ENCODE measurements around the gene PCDH9. TPM values are rescaled to one million over a fixed set of nuclear protein-coding genes. Genes with fewer than 3 reads are reported as not detected.

PCDH9 gene
- total and polyA plus RNA-seq, 10 donors = 0.24 to 8.1 (median 3.8) TPM

- Histone ChIP-seq H3K36me3 (no peaks in the 10 kb centered on the region), H3K27ac (no peak overlapping the region), H3K4me3 (no peak overlapping the region), H3K27me3 (replicated peaks in 1 of 7) (no peaks in the 10 kb centered on the region), H3K9me3 (peaks cover 0 to 5% (median 0%) of the 10 kb centered on the region in 8 donors), H3K4me1 (no peaks in the 10 kb centered on the region)
- 84 to 91% (median 88%) methylated on average over 6 of the region's 6 CpGs for WGBS, 5 donors
- intact Hi-C loops (cut with DNase I; ENCODE audit: low total_unique reads) = no loop called here
- TF ChIP-seq POLR2AphosphoS5 (IDR thresholded peaks at IDR 0.05) = no peak
- TF ChIP-seq, protein P1, sequence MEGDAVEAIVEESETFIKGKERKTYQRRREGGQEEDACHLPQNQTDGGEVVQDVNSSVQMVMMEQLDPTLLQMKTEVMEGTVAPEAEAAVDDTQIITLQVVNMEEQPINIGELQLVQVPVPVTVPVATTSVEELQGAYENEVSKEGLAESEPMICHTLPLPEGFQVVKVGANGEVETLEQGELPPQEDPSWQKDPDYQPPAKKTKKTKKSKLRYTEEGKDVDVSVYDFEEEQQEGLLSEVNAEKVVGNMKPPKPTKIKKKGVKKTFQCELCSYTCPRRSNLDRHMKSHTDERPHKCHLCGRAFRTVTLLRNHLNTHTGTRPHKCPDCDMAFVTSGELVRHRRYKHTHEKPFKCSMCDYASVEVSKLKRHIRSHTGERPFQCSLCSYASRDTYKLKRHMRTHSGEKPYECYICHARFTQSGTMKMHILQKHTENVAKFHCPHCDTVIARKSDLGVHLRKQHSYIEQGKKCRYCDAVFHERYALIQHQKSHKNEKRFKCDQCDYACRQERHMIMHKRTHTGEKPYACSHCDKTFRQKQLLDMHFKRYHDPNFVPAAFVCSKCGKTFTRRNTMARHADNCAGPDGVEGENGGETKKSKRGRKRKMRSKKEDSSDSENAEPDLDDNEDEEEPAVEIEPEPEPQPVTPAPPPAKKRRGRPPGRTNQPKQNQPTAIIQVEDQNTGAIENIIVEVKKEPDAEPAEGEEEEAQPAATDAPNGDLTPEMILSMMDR (IDR thresholded peaks at IDR 0.05 in 8 of 11, conservative IDR thresholded peaks at IDR 0.05 in 3 of 11) = no peak
- TF ChIP-seq POLR2A (IDR thresholded peaks at IDR 0.05) = no peak
- DNase-seq = no peak
Observed at GRCh38 chr13:66926851-66927524, 303.1 kb downstream of the PCDH9 start.

GRCh38 chr13:66926200-66926850 is 303.8 kb downstream of the PCDH9 start:
- DNase-seq = no peak
- peaks cover 0 to 5% (median 0%) of the 10 kb centered on the region in 8 donors for H3K9me3 ChIP-seq
- no peaks in the 10 kb centered on the region for H3K4me1 ChIP-seq
- TF ChIP-seq POLR2A (IDR thresholded peaks at IDR 0.05) = no peak
- TF ChIP-seq, protein P1 (IDR thresholded peaks at IDR 0.05 in 8 of 11, conservative IDR thresholded peaks at IDR 0.05 in 3 of 11) = no peak
- TF ChIP-seq POLR2AphosphoS5 (IDR thresholded peaks at IDR 0.05) = no peak
- no peaks in the 10 kb centered on the region for H3K36me3 ChIP-seq
- intact Hi-C loops (cut with DNase I; ENCODE audit: low total_unique reads) = no loop called here
- WGBS, 5 donors = 74 to 90% (median 78%) methylated on average over 4 of the region's 4 CpGs
- H3K27me3 ChIP-seq (replicated peaks in 1 of 7) = no peaks in the 10 kb centered on the region
- no peak overlapping the region for H3K4me3 ChIP-seq
- H3K27ac ChIP-seq = no peak overlapping the region

GRCh38 chr13:66922444-66922843 is 307.7 kb downstream of the PCDH9 start:
- Histone ChIP-seq H3K4me3 (no peak overlapping the region), H3K4me1 (no peaks in the 10 kb centered on the region), H3K9me3 (peaks cover 0 to 18% (median 6%) of the 10 kb centered on the region in 8 donors), H3K27ac (no peak overlapping the region), H3K27me3 (replicated peaks in 1 of 7) (no peaks in the 10 kb centered on the region), H3K36me3 (no peaks in the 10 kb centered on the region)
- TF ChIP-seq POLR2A (IDR thresholded peaks at IDR 0.05) = no peak
- no peak for TF ChIP-seq POLR2AphosphoS5 (IDR thresholded peaks at IDR 0.05)
- TF ChIP-seq, protein P1 (IDR thresholded peaks at IDR 0.05 in 8 of 11, conservative IDR thresholded peaks at IDR 0.05 in 3 of 11) = no peak
- 57 to 82% (median 71%) methylated on average over 1 of the region's 1 CpG for WGBS, 5 donors
- intact Hi-C loops (cut with DNase I; ENCODE audit: low total_unique reads) = no loop called here
- DNase-seq = no peak

DNA sequence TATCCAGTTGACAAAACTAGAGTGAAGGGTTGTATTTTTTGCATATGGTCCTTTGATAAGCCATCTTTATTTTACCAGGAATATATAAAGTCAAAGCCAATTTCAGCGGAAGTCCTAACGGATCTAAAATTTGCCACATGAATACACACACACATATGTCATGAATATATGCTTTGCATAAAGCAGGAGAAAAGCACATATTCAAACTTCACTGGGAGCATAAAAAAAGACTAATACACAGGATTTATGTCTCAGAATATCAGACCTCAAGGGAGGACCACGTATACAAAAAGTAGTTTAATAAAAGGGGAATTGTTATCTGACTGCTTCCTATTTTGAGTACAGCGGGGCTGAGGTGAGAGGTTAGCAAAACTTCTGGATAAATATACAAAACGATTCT is 308.7 kb downstream of the PCDH9 start:
- intact Hi-C loops (cut with DNase I; ENCODE audit: low total_unique reads) = no loop called here
- no peak overlapping the region for H3K4me3 ChIP-seq
- no peak overlapping the region for H3K27ac ChIP-seq
- 73 to 83% (median 77%) methylated on average over 5 of the region's 5 CpGs for WGBS, 5 donors
- no peak for DNase-seq
- H3K4me1 ChIP-seq = no peaks in the 10 kb centered on the region
- peaks cover 0 to 18% (median 6%) of the 10 kb centered on the region in 8 donors for H3K9me3 ChIP-seq
- H3K27me3 ChIP-seq (replicated peaks in 1 of 7) = no peaks in the 10 kb centered on the region
- TF ChIP-seq, protein P1 (IDR thresholded peaks at IDR 0.05 in 8 of 11, conservative IDR thresholded peaks at IDR 0.05 in 3 of 11) = no peak
- TF ChIP-seq POLR2AphosphoS5 (IDR thresholded peaks at IDR 0.05) (no peak), POLR2A (IDR thresholded peaks at IDR 0.05) (no peak)
- H3K36me3 ChIP-seq = no peaks in the 10 kb centered on the region
